ENCODE results near the gene NDUFAF8.
A peak's percentile ranks its signal among the peaks of the same experiment; 100 is the strongest.

NDUFAF8 gene

DNA sequence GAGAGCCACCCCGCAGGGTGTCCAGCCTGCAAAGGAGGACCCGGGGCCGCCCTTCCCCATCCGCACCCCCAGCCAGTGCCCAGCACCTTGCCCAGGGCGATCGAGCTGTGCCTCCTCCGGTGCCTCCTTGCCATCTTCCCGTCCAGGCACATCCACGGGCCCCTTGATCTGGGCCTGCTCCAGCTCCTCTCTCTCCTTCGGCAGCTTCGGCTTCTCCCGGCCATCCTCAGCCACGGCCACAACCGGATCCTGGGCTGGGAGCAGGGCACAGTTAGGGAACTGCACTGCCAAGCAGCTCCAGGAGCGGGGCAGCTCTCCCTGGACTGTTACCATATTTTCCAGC is 13.8 kb downstream of the NDUFAF8 start:
- TF ChIP-seq, protein P1, sequence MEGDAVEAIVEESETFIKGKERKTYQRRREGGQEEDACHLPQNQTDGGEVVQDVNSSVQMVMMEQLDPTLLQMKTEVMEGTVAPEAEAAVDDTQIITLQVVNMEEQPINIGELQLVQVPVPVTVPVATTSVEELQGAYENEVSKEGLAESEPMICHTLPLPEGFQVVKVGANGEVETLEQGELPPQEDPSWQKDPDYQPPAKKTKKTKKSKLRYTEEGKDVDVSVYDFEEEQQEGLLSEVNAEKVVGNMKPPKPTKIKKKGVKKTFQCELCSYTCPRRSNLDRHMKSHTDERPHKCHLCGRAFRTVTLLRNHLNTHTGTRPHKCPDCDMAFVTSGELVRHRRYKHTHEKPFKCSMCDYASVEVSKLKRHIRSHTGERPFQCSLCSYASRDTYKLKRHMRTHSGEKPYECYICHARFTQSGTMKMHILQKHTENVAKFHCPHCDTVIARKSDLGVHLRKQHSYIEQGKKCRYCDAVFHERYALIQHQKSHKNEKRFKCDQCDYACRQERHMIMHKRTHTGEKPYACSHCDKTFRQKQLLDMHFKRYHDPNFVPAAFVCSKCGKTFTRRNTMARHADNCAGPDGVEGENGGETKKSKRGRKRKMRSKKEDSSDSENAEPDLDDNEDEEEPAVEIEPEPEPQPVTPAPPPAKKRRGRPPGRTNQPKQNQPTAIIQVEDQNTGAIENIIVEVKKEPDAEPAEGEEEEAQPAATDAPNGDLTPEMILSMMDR (IDR thresholded peaks at IDR 0.05; ENCODE audit: insufficient read depth, low read depth, low read length, missing control alignments), result no peak
- H3K4me3 ChIP-seq (ENCODE audit: low read depth, low read length), result no peak overlapping the region
- DNase-seq (ENCODE audit: low read depth), result no peak

DNA sequence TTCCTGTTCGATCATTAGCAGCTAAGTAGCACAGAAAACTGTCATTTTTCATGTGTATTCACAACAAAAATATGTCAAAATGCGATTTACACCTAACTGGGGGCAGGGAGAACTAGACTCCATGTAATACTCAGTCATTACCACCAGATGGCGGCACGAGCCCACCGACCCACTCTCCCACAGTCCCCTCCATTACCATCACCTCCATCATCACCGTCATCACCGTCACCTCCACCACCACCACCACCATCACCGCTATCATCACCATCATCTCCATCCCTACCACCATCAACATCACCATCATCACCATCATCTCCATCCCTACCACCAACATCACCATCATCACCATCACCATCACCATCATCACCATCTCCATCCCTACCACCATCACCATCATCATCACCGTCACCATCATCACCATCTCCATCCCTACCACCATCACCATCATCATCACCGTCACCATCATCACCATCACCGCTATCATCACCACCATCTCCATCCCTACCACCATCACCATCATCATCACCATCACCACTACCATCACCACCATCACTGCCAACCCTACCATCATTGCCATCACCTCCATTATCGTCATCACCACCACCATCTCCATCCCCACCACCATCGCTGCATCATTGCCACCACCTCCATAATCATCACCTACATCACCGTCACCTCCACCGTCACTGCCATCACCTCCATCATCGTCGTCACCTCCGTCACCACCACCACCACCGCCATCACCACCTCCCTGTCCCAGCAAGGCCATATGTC is 14.4 kb downstream of the NDUFAF8 start:
- peak; percentile 45 for DNase-seq (ENCODE audit: low read depth)
- TF ChIP-seq, protein P1 (IDR thresholded peaks at IDR 0.05; ENCODE audit: insufficient read depth, low read depth, low read length, missing control alignments), result peak; percentile 82
- no peak overlapping the region for H3K4me3 ChIP-seq (ENCODE audit: low read depth, low read length)

DNA sequence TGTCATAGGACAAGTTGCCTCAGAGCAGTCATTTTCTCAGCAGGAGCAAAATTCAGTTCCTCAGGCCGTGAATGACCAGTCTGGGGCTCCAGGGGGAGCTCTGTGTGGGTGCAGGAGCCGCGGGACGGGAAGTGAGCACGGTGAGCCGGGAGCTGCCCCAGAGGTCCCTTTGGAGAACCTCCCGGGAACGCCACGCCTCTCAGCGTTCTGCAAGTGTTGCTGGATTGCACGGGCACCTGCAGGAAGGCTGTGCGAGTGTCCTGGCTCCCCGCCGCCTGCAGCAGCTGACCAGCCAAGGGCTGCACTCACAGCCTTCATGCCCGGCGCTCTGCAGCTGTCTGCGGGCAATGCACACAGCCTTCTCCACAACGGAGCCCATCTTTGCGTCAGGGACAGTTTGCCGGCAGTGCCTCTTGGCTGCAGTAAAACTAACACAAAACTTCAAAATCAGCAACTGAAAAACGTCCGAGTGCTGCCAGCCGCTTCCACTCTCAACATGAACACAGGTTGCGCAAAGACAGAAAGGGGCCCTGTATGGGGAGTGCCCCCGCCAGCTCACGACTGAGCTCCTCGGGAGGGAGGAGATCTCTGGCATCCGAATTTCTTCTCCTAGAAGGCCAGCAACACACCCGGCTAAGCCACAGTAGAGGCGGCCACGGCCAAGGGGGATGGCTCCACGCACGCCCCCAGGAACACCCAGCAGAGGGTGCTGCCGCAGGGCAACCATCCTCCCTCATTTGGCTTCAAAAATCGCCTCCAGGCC is 16.0 kb downstream of the NDUFAF8 start:
- TF ChIP-seq, protein P1 (IDR thresholded peaks at IDR 0.05; ENCODE audit: insufficient read depth, low read depth, low read length, missing control alignments), result no peak
- no peak overlapping the region for H3K4me3 ChIP-seq (ENCODE audit: low read depth, low read length)
- DNase-seq (ENCODE audit: low read depth), result no peak

DNA sequence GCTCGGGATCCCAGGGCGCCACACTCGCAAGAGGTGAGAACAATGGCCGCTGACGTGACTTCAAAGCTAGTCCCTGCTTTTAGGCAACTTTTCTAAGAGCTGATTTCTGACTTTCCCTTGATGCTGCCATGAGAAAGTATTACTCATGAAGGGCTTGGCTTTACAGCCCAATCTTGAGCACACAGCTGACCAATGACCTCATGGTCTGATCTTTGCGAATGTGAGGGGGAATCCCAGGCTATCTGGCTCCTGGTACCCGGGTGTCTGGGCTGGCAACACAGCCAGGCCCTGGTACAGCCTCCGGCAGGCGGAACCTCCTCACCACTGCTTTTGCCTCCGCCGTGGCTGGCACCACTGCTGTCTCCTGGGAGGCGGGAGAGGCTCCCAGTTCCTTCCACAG is 17.5 kb downstream of the NDUFAF8 start:
- TF ChIP-seq, protein P1 (IDR thresholded peaks at IDR 0.05; ENCODE audit: insufficient read depth, low read depth, low read length, missing control alignments), result no peak
- no peak overlapping the region for H3K4me3 ChIP-seq (ENCODE audit: low read depth, low read length)
- no peak for DNase-seq (ENCODE audit: low read depth)

DNA sequence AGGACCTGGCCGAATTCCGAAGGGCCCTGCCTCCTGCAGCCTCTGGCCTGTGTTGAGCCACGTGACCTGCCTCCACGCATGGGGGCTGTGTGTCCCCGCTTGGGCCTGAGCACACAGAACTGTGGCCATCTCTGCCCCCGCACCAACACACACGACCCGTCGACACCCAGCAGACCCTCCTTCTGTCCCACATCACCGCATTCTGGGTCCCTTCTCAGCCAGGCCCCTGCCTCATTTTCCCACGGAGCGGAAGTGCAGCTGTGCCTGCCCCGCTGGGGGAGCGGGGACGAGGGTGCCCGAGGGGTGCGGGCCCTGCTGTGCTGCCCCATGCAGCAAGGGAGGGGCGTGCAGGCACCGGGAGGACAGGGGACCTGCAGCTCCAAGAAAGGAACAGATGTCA is 18.4 kb downstream of the NDUFAF8 start:
- no peak overlapping the region for H3K4me3 ChIP-seq (ENCODE audit: low read depth, low read length)
- no peak for DNase-seq (ENCODE audit: low read depth)
- TF ChIP-seq, protein P1 (IDR thresholded peaks at IDR 0.05; ENCODE audit: insufficient read depth, low read depth, low read length, missing control alignments), result no peak

DNA sequence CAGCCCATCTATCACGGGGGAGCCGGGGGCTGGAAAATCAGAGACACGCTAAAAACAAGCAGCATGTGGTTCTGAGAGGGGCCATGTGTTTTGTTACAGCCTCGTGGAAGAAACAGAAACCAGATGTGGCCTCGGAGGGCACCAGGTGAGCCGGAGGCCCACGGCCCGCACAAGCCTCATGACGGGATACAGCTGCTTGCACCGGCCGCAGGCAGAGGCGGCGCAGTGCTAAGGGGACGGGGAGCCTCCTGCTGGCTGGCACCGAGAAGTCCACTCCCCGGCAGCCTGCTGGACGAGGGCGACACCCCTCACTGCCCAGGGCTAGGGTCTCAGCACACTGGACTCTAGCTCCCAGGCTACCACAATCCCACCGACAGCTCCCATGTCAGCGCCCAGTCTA is 19.2 kb downstream of the NDUFAF8 start:
- DNase-seq (ENCODE audit: low read depth), result no peak
- no peak overlapping the region for H3K4me3 ChIP-seq (ENCODE audit: low read depth, low read length)
- TF ChIP-seq, protein P1 (IDR thresholded peaks at IDR 0.05; ENCODE audit: insufficient read depth, low read depth, low read length, missing control alignments), result no peak

All from GM12865 (cell line).